ENCODE measurements around the gene FARSA. TPM values are rescaled to one million over a fixed set of nuclear protein-coding genes. Genes with fewer than 3 reads are reported as not detected.

Gene FARSA
- total RNA-seq, 4 donors from 2014 or later, result 45.9 to 71.4 (median 55.9) TPM

DNA sequence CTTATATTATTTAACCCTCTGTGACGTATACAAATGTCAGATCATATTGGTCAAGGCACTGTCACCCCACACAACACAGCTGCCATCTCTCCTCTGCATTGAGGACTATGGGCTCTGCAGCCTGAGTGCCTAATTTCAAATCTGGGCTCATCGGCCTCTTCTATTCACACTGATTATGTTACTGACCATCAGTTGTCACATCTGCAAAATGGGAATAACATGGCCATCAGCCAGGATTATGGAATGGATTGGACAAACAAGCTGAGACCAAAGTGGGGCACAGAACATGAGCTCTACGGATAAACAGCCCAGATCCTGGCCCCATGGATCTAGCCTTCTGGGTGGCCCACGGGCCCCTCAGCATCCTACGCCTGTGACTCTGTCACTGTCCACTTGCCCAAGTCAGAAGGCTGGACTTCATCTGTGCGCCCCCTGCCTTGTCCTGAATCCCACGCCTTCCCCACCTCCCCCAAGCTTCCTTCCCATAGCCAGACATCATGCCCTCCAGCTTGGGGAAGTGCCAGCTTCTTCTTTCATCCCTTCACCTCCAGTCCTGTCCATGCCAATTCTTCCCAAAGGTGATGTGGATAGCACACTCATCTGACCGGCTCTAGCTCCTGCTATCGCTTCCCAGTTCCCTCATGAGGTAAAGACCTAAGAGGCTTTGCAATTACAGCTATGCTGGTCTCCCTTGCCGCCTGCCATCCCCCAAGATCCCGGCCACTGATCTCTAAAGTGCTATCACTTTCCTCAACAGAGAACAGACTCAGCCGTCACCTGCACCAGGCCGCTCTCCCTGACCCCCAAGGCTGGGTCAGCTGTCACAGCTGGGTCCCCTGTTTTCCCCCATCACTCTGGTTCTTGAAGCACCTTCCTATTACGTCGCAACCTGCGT, 872 bp downstream of the FARSA start:
- intact Hi-C loops (cut with DNase I; ENCODE audit: low total_unique reads), result no loop called here
- 29 to 33% methylated on average over 16 of the region's 16 CpGs for WGBS, 2 donors
- peak overlapping the region; percentile 82 for H3K4me3 ChIP-seq (ENCODE audit: low read depth, poor library complexity, severe bottlenecking)
- no peak for DNase-seq (ENCODE audit: low spot score in 2 of 2)
- TF ChIP-seq, protein P1, sequence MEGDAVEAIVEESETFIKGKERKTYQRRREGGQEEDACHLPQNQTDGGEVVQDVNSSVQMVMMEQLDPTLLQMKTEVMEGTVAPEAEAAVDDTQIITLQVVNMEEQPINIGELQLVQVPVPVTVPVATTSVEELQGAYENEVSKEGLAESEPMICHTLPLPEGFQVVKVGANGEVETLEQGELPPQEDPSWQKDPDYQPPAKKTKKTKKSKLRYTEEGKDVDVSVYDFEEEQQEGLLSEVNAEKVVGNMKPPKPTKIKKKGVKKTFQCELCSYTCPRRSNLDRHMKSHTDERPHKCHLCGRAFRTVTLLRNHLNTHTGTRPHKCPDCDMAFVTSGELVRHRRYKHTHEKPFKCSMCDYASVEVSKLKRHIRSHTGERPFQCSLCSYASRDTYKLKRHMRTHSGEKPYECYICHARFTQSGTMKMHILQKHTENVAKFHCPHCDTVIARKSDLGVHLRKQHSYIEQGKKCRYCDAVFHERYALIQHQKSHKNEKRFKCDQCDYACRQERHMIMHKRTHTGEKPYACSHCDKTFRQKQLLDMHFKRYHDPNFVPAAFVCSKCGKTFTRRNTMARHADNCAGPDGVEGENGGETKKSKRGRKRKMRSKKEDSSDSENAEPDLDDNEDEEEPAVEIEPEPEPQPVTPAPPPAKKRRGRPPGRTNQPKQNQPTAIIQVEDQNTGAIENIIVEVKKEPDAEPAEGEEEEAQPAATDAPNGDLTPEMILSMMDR (IDR thresholded peaks at IDR 0.05), result no peak
- no peak for TF ChIP-seq POLR2A (IDR thresholded peaks at IDR 0.05)

DNA sequence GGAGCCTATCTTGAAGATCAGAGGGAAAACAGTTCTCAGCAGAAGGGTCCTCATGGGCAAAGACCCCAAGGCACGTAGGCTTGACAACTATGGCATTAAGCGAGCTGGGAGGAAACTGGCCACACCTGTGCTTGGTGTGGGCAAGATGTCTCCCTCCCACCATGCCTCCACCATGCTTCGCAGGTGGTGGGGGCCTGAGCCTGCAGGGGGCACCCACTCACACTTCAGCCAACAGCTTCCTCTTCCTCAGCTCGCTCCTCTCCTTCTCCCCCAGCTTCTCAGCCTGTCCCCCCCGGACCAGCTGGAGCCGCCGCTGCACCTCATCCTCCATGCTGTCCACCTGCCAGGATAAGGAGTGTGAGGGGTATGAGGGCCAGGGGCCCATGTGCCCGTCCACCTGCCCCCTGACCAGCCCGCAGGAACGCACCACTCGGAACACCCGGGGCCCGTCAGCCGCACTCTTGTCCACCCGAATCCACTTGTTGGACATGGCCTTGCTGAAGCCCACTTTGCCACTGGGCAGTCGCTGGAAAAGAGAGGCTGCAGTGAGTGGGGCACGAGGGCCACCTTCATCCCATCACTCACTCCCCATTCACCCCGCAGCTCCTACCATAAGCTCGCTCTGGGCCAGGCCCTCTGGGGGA, 3.4 kb downstream of the FARSA start:
- 92 to 94% methylated on average over 19 of the region's 19 CpGs for WGBS, 2 donors
- DNase-seq (ENCODE audit: low spot score in 2 of 2), result no peak
- no peak overlapping the region for H3K4me3 ChIP-seq (ENCODE audit: low read depth, poor library complexity, severe bottlenecking)
- TF ChIP-seq, protein P1 (IDR thresholded peaks at IDR 0.05), result no peak
- TF ChIP-seq POLR2A (IDR thresholded peaks at IDR 0.05), result no peak
- intact Hi-C loops (cut with DNase I; ENCODE audit: low total_unique reads), result no loop called here

DNA sequence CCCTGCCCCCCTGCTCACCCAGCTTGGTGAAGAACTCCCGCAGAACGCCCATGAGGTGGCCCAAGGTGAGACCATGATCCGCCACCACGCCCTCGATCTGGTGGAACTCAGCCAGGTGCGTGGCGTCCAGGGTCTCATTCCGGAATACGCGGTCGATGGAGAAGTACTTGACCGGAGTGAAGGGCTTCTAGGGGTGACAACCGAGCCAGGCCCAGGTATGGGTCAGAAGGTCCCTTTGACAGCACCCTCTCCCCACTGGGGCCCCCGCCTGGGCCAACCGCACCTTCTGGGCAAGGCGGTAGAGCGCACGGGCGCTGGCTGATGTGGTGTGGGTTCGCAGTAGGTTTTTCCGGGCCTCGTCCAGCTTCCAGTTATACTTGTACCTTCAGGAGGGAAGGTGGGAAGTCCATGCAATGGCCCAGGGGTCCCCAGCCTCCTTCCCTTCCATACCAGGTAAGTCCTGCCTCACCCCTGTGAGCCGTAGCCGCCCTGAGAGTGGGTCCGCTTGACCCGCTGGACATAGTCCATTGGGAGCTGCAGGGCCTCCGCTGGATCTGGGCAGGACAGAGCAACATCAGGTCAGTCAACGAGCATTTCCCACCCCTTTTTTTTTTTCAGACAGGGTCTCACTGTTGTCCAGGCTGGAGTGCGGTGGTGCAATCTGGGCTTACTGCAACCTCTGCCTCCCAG, 8.7 kb downstream of the FARSA start:
- H3K4me3 ChIP-seq (ENCODE audit: low read depth, poor library complexity, severe bottlenecking), result no peak overlapping the region
- WGBS, 2 donors, result 95 to 96% methylated on average over 29 of the region's 29 CpGs
- no peak for DNase-seq (ENCODE audit: low spot score in 2 of 2)
- TF ChIP-seq, protein P1 (IDR thresholded peaks at IDR 0.05), result no peak
- no peak for TF ChIP-seq POLR2A (IDR thresholded peaks at IDR 0.05)
- intact Hi-C loops (cut with DNase I; ENCODE audit: low total_unique reads), result no loop called here

DNA sequence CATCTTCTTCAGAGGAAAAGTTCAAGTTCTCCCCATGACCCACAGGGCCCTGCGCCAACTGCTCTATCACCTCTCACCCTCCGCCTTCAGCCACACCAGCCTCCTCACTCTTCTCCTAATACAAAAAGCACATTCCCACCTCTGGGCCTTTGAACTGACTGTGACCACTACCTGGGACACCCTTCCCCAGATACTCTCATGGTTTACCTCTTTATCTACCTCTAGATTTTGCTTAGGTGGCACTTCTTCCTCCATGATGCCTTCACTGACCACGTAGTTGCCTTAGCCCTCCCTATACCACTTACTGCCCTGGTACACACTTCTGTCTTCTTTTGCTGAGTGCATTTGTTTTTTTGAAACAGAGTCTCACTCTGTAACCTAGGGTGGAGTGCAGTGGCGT, 10.6 kb downstream of the FARSA start:
- intact Hi-C loops (cut with DNase I; ENCODE audit: low total_unique reads), result no loop called here
- TF ChIP-seq, protein P1 (IDR thresholded peaks at IDR 0.05), result no peak
- TF ChIP-seq POLR2A (IDR thresholded peaks at IDR 0.05), result no peak
- DNase-seq (ENCODE audit: low spot score in 2 of 2), result no peak
- 98% methylated on average over 4 of the region's 4 CpGs for WGBS, 2 donors
- H3K4me3 ChIP-seq (ENCODE audit: low read depth, poor library complexity, severe bottlenecking), result no peak overlapping the region

DNA sequence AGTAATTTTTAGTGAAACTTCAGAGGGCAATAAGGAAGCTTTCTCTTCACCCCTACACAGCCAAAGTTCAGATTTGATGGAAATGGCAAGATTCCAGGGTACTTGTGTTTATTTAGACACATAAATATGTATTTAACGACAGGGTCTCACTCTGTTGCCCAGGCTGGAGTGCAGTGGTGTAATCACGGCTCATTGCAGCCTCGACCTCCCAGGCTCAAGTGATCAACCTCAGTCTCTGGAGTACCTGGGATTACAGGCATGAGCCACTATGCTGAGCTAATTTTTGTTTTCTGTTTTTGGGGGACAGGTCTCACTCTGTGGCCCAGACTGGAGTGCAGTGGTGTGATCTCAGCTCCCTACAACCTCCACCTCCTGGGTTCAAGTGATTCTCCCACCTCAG, 12.5 kb downstream of the FARSA start:
- WGBS, 2 donors, result 61 to 69% methylated on average over 3 of the region's 3 CpGs
- no peak for TF ChIP-seq POLR2A (IDR thresholded peaks at IDR 0.05)
- TF ChIP-seq, protein P1 (IDR thresholded peaks at IDR 0.05), result no peak
- intact Hi-C loops (cut with DNase I; ENCODE audit: low total_unique reads), result no loop called here

More for the DNA sequence above, 12.5 kb downstream of the FARSA start:
- no peak overlapping the region for H3K4me3 ChIP-seq (ENCODE audit: low read depth, poor library complexity, severe bottlenecking)
- no peak for DNase-seq (ENCODE audit: low spot score in 2 of 2)

Measured in lower leg skin (tissue), 4 donors.